Epithelial cell of proximal tubule (primary cell): ENCODE data around the gene RHBG. TPM values are rescaled to one million over a fixed set of nuclear protein-coding genes. Genes with fewer than 3 reads are reported as not detected.

Experiments
- DNase-seq: peaks from one replicate; pipeline ENCODE4 v3.0.0-alpha.2; 2011; ENCODE audit warnings: low read depth
- H3K4me3 ChIP-seq: 2 replicates; pipeline ENCODE4 v1.5.1; 2011; ENCODE audit warnings: low read depth, mild to moderate bottlenecking, low read length
- total RNA-seq: library from RNA; depleted of rRNA; stranded (reverse); fragments of >200 nt; gene quantifications from 2 replicates; pipeline ENCODE4 v1.2.3, GENCODE V29; 2015
- TF ChIP-seq, protein P1 (sequence below): conservative IDR thresholded peaks from 2 replicates; pipeline ENCODE4 v1.5.1; 2012; ENCODE audit warnings: low read depth, mild to moderate bottlenecking, low read length

The RHBG gene
- total RNA-seq, 1 donor from 2014 or later: not detected

DNA sequence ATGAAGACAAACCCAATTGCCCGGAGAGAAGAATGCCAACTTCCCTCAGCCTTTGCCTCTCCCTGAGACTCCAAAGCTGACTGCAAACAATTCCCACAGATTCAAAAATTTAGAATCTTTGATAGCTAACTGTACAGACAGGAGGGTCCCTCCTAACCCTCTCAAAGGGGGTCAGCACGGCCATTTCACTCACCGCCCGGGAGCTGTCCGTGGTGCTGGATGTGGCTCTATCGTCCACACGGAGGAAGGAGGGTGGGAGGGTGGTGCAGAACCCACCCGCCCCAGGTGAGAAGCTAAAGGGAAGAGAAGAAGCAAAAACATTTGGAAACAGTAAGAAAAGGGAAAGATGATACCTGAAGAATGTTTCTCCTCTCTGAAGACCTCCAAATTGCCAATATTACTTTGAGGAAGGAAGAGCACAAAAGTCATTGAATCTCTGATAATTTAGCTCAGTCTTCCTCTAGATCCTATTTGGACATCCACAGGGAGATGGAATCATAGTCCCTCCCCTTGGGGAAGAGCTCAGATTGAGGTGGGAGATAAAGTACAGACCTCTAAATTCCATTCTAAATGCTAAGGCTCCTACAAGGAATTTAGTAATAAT is 45.6 kb downstream of the RHBG start:
- TF ChIP-seq, protein P1, sequence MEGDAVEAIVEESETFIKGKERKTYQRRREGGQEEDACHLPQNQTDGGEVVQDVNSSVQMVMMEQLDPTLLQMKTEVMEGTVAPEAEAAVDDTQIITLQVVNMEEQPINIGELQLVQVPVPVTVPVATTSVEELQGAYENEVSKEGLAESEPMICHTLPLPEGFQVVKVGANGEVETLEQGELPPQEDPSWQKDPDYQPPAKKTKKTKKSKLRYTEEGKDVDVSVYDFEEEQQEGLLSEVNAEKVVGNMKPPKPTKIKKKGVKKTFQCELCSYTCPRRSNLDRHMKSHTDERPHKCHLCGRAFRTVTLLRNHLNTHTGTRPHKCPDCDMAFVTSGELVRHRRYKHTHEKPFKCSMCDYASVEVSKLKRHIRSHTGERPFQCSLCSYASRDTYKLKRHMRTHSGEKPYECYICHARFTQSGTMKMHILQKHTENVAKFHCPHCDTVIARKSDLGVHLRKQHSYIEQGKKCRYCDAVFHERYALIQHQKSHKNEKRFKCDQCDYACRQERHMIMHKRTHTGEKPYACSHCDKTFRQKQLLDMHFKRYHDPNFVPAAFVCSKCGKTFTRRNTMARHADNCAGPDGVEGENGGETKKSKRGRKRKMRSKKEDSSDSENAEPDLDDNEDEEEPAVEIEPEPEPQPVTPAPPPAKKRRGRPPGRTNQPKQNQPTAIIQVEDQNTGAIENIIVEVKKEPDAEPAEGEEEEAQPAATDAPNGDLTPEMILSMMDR: no peak
- DNase-seq: no peak
- H3K4me3 ChIP-seq: no peak overlapping the region

DNA sequence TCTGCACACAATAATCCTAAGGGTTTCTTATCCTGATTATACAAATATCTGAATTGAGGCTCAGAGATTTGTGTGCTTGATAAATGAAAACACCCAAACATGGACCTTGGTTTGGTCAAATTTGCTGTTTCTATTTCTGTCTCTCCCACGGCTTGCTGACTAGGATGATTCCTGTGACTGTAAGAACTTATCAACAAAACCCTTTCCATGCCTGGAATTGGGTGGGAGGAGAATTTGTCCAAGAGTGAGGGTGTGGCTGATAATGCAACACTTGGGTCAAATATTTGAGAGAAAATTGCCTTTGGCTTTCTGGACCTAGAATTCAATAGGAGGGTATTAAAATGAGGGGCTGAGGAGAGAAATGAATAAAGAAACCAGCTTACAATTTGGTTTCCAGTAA is 48.0 kb downstream of the RHBG start:
- DNase-seq: no peak
- no peak overlapping the region for H3K4me3 ChIP-seq
- TF ChIP-seq, protein P1: no peak

DNA sequence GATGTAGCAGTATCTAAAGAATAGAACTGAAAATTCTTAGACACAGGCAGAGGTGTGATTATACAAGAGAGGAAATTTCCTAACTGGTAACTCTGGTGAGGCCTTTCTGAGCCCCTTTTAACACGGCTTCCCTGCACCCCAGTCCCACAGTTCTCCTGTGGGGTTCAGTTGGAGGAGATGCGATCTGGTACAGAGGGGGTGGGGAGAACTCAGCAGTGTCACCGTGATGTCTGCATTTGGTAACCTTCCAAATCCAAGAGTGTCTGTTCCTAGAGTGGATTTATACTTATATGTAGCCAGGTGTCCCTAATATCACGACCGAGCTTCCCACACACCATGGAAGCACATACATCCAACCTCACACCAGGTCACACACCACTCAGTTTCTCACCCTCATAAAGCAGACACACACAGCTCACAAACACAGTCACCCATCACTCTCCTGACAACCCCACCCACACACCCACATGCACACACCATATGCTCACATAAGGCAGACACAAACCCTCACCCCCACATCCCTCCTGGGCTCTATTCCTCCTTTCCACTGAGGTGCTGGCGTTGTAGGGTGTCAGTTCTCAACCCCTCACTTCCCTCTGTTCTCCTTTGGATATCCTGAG is 48.5 kb downstream of the RHBG start:
- H3K4me3 ChIP-seq: no peak overlapping the region
- TF ChIP-seq, protein P1: no peak
- no peak for DNase-seq

DNA sequence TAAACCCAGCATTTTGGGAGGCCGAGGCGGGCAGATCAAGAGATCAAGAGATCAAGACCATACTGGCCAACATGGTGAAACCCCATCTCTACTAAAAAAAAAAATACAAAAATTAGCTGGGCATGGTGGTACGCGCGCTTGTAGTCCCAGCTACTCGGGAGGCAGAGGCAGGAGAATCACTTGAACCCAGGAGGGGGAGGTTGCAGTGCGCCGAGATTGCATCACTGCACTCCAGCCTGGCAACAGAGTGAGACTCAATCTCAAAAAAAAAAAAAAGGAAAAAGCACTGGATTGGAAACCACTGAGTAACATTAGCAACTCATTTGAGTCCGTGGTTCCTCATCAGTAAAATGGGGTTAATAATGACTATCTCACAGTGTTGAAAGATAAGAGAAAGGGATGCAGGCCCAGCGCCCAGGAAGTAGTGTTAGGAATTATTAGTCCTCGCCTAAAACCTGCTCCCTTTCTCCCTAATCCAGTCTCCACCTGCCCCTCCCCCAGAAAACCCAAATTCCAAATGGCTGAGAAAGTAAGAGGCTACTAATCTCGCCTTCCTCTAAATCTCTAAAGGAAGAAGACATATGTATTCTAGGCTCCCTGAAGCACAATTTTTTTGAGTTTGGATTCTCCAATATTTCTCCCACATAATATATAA is 49.5 kb downstream of the RHBG start:
- TF ChIP-seq, protein P1: no peak
- no peak overlapping the region for H3K4me3 ChIP-seq
- DNase-seq: no peak

DNA sequence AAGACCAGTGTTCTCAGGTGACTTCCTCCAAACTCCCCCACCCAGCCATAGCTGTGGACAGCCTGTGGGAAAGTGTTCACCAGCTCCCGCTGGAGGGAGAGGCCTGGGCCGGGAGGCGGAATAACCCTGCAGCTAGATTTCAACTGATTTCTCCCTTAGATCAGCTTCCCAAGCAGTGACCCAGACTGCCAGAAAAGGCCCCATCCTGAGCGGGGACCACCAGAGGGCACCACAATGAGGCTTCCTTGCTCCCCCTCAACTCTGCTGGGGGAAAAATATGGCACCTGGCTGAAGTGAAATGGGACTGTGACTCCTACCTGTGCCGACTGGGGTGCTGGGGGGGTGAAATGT is 50.8 kb downstream of the RHBG start:
- no peak for DNase-seq
- TF ChIP-seq, protein P1: peak; percentile 20
- H3K4me3 ChIP-seq: no peak overlapping the region

DNA sequence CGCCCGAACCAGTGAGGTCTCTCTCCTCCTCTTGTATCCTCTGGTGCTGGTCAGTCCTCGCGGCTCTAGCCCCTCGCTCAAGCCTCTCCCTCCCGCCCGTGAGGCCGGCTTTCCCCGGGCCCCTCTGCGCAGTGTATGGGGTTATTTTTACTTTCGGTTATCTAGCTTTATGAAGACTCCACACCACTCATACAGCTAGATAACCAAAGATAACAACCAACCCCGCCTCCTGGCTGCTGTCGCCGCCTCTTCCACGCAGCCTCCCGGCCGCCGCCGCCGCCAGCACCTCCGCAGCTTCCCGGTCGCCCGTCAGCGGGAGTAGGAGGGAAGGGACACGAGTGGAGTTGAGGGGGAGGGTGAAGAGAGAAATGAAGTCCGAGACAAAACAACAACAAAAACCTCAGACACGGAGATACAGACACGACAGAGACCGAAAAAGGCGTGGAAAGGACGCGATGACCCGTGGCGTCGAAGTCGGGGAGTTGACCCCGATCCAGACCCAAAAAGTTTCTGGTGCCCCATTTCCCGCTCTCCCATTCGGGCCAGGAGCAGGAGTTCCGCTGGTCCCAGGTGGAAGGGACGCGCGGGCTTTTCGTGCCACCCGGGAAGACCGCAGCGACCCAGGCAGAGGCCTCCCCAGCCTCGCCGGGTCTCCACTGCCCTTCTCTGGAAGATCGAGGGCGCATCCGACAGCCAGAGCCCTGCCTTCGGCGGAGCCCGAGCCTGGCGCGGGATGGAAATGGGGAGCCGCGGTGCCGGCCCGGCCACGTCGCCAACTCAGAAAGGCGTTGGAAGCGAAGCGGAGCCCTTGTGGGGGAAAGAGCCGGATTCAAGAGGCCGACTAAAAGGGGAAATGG is 51.4 kb downstream of the RHBG start:
- TF ChIP-seq, protein P1: no peak
- DNase-seq: no peak

More for the DNA sequence above, 51.4 kb downstream of the RHBG start:
- no peak overlapping the region for H3K4me3 ChIP-seq
